ENCODE results near the gene ATP6V0B.

ATP6V0B gene

DNA sequence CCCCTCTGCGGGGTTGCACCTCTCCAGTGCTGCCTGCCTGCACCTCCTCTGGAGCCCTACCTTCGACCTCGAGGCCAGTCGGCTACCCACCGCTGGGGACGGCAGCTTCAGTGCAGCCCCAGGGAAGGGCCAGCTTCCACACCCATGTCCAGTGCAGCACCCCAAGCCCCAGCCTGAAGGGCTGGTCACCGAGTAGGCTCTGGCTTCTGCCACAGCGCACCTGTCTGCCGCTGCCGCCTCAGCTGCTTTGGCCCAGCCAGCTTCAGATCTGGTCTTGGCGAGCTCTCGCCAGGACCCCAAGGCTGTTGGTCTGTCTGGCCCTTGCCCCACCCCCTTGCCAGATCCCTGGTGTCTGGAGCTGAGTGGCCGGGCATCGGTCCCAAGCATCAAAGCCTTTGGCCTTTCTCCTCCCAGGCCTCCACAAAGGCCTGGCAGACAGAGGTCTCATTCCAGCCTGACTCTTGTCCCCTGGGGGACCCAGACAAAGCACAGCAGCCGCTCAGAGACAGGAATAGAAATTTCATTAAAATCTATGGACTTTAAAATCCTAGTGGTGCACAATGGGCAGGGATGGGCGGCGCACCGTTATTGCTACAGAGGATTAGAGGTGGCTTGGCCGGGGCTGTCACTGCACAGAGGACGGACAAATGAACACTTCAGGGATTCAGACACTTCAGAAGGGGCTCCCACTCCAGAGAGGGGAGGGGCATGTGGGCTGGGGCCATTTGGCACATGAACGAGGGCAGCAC lies 21.4 kb downstream of the ATP6V0B start:
- TF ChIP-seq, protein P1, sequence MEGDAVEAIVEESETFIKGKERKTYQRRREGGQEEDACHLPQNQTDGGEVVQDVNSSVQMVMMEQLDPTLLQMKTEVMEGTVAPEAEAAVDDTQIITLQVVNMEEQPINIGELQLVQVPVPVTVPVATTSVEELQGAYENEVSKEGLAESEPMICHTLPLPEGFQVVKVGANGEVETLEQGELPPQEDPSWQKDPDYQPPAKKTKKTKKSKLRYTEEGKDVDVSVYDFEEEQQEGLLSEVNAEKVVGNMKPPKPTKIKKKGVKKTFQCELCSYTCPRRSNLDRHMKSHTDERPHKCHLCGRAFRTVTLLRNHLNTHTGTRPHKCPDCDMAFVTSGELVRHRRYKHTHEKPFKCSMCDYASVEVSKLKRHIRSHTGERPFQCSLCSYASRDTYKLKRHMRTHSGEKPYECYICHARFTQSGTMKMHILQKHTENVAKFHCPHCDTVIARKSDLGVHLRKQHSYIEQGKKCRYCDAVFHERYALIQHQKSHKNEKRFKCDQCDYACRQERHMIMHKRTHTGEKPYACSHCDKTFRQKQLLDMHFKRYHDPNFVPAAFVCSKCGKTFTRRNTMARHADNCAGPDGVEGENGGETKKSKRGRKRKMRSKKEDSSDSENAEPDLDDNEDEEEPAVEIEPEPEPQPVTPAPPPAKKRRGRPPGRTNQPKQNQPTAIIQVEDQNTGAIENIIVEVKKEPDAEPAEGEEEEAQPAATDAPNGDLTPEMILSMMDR (IDR thresholded peaks at IDR 0.05; ENCODE audit: low read depth, low read length, missing control alignments): no peak
- no peak for DNase-seq (ENCODE audit: low read depth)
- H3K4me3 ChIP-seq (ENCODE audit: low read depth, low read length): no peak overlapping the region

DNA sequence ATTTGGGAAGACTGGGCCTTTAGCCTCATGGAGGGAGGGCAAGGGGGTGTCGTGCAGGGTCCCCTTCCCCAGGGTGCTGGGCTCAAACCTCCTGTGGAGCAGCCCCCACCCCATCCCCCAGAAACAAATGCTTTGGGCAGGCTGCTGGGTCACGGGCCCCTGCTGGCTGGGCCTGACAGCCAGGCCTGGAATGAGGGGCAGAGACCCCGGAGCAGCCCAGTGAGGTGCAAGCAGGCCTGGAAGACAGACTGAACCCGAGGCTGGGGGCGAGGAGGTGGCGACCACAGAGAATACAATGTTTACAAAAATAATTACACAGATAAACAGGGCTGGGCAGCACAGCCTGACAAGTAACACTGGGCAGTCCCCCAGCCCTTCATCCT lies 22.0 kb downstream of the ATP6V0B start:
- TF ChIP-seq, protein P1 (IDR thresholded peaks at IDR 0.05; ENCODE audit: low read depth, low read length, missing control alignments): no peak
- DNase-seq (ENCODE audit: low read depth): no peak
- no peak overlapping the region for H3K4me3 ChIP-seq (ENCODE audit: low read depth, low read length)

DNA sequence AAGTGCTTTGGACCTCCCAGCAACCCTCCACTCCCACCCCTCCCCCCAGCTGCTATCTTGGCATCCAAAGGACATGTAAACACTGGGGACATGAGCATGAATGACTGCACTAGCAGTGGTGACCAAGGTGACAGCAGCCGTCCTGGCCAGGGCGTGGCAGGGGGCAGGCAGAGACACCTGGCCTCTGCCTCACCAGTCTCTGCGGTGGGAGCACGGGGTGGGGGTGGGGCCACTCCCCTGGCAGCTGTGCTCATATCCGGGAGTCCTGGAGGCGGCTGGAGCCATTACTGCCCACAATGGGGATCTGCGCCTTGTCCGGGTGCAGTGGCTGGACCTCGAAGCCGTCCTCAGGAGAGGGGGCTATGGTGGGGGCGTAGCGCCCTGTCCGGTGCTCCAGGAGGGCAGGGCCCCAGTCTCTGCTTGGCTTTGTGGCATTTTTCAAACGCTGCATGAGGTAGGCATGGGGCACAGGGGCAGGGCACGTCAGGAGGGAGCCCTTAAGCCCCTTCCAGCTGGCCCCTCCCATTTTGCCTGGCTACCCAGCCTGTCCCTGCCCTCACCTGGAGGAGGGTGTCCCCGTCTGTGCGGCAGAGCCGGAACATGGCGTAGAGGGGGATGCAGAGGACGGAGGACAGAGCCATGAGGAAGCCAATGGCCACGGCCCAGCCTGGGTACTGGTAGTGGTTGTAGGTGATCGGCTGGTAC lies 22.7 kb downstream of the ATP6V0B start:
- no peak for DNase-seq (ENCODE audit: low read depth)
- no peak overlapping the region for H3K4me3 ChIP-seq (ENCODE audit: low read depth, low read length)
- TF ChIP-seq, protein P1 (IDR thresholded peaks at IDR 0.05; ENCODE audit: low read depth, low read length, missing control alignments): no peak

DNA sequence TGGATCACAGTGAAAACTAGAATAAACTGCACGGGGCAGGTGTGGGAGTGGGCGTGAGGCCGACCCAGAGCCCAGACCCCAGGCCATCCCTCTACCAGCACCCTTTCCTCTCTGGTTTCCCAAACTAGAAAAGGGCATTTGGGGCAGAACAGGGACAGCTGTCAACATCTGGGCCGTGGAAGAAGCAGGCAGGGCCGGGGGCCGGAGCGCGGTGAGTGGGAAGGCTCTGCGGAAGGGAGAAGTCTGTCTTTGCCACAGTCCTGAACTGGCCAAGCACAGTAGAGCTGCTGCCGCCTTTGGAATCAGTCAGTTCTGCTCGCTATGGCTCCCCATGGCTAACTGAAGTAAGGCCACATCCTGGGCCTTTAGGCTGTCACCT lies 23.2 kb downstream of the ATP6V0B start:
- DNase-seq (ENCODE audit: low read depth): no peak
- TF ChIP-seq, protein P1 (IDR thresholded peaks at IDR 0.05; ENCODE audit: low read depth, low read length, missing control alignments): no peak
- no peak overlapping the region for H3K4me3 ChIP-seq (ENCODE audit: low read depth, low read length)

DNA sequence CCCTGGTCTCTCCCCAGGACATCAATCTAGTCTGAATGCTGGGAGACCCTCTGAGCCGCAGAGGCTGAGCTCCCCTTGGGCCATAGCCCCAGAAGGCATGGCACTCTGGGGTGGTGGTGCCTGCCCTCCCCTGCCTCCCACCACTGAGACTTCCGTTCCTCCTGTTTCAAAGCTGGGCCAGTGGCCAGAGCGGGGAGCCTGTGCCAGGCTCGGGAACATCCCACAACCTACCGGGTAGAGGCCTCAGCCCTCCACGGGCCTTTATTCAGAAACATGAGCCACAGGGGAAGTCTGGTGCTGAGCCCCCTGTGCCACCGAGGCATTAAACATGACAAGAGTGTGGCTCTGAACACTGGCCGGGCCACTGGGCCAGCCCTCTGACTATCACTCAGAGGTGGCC lies 24.7 kb downstream of the ATP6V0B start:
- TF ChIP-seq, protein P1 (IDR thresholded peaks at IDR 0.05; ENCODE audit: low read depth, low read length, missing control alignments): no peak
- DNase-seq (ENCODE audit: low read depth): no peak

DNA sequence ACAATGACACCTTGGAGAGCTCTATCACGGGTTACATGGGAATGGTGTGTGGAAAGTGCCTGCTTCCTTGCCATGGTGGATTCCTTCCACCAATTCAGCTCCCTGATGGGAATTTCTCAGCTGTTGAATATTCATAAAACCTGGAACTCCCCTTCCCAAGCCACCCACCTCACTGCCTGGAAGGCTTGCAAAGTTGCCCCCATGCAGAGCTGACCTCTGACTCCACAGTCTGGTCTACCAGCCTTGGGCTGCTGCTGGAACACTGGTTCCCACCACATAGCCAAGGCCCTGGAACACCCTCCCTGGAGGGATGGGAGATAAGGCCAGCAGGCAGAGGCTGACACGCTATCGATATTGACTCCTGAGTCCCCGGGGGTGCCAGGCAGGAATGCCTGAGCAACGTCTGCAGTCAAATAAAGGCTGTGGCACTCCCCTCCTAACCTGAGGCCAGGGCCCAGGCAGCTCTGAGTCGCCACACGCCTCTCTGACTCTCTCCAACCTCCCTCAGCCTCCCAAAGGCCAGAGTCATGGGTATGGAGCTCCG lies 25.4 kb downstream of the ATP6V0B start:
- no peak overlapping the region for H3K4me3 ChIP-seq (ENCODE audit: low read depth, low read length)
- TF ChIP-seq, protein P1 (IDR thresholded peaks at IDR 0.05; ENCODE audit: low read depth, low read length, missing control alignments): no peak
- no peak for DNase-seq (ENCODE audit: low read depth)

More for the DNA sequence above, 24.7 kb downstream of the ATP6V0B start:
- H3K4me3 ChIP-seq (ENCODE audit: low read depth, low read length): no peak overlapping the region
